ENCODE results near the gene GRIK3.
A peak's percentile ranks its signal among the peaks of the same experiment; 100 is the strongest.
"Not testable (repeated sequence)": the region's sequence is repeated elsewhere in the genome, so short reads cannot be mapped to it uniquely, and the experiment has no call there.

GRIK3 gene

DNA sequence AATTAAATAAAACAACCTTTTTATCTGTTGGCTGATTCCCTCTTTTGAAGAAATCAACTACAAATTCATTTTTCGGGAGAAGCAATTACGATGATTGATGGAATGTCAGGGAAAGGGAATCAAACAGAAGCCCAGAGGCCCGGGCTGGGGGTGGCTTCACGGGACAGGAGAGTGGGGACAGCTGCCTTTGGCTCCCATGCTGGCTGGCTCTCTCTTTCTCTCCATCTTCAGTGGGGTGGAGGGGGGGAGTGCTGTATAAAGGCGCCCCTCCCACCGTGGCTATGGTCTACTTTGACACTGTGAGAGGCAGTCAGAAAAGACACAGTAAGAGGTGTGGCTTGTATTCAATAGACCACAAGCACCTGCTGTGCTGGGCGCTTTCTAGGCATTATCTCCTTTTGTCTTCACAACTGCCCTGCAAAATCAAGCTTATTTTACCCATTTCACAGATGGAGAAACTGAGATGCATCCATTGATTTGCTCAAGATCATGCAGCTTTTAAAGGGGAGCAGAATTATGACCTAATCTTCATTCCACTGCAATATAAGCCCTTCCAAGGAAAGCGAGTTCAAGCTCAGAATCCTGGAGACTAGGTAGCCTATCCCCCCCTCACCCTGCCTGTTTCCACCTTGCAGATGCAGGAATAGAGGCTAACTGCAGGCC, 92.9 kb downstream of the GRIK3 start:
- DNase-seq (ENCODE audit: low spot score): no peak

DNA sequence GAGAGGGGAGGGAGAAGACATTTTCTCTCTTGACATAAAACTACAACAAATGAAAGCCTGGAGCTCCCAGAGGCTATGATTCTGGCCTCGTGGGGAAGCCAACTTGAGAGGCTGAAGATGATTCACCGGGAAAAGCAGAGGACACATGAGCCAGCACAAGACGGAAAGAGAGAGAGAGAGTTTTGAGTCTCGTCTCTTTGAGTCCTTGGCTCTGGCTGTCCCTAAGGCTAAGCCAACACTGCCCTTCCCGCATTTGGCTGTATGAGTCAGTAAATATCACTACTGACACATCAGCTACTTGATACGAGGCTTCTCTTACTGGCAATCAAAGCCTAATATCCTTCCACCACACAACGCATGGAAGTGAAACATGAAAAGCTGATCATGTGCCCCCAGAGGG, 95.5 kb downstream of the GRIK3 start:
- no peak for DNase-seq (ENCODE audit: low spot score)

DNA sequence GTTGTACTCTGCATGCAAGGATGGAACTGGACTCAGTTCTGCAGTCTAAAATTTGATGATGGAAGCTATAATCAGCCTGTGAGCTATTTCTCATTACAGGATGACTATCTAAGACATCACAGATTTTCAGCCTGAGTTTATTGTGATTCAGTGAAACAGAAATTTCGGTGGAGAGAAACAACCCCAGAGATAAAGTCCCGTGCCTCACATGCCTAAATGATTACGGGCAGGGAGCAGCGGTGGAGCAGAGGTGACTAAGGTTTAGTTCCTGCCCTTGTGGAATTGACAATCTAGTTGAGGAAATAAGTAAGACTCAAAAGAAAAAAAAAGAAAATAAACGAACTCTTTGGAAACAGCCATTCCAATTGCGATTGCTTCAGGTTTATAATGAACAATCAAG, 96.9 kb downstream of the GRIK3 start:
- DNase-seq (ENCODE audit: low spot score): no peak

DNA sequence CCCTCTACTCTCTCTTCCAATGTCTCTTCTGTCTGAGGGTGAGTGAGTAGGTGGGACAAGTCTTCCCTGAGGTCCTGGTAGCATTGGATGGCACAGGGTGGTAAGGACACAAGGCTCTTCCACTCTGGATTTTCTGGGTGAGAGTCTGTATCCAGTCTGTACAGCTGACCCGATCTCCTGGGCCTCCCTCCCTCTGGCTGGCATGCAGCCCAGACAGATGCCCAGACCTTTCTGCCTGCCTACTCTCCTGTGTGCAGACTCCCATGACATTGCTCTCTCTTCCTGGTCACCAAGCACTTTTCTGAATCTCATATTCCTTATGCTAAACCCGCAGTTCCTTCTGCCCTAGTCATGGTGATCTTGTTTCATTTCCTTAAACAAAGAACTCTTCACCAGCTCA, 100.3 kb downstream of the GRIK3 start:
- no peak for DNase-seq (ENCODE audit: low spot score)

DNA sequence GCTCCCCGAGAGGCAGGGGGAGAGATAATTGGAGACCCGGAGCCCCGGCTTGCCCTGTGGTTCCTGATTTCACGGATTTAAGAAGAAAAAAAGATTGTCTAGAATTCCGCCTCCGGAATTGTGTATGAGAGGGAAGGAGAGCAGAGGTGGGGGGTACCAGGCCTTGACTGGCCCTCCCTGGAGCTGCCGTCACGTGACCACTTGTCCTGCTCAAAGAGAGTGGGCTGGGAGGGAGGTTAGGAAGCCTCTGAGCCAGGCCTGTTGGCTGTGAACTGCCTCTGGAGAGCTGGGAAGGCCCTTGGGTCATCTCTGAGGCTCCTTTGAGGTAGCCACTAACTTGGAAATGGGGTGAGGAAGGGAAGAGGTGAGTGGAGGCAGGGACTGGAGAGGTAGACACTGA, 106.5 kb downstream of the GRIK3 start:
- DNase-seq (ENCODE audit: low spot score): no peak

DNA sequence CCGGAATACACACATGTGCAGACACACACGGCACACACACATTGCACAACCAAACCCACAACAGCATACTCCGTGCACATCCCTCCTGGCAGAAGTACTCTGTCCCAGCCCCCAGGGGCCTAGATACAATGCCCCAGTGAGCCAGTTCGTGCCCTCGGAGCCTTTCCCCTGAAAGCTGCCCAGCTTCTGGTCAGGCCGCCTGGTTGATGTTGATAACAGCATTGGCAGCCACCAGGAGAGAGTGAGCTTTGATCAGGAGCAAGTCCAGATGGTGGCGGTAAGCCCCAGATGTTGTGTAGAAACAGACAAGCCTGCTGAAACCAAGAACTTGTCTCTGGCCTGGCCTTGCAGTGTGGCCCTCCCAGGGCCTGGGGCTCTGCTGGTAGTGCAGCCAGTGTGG, 109.1 kb downstream of the GRIK3 start:
- DNase-seq (ENCODE audit: low spot score): no peak

DNA sequence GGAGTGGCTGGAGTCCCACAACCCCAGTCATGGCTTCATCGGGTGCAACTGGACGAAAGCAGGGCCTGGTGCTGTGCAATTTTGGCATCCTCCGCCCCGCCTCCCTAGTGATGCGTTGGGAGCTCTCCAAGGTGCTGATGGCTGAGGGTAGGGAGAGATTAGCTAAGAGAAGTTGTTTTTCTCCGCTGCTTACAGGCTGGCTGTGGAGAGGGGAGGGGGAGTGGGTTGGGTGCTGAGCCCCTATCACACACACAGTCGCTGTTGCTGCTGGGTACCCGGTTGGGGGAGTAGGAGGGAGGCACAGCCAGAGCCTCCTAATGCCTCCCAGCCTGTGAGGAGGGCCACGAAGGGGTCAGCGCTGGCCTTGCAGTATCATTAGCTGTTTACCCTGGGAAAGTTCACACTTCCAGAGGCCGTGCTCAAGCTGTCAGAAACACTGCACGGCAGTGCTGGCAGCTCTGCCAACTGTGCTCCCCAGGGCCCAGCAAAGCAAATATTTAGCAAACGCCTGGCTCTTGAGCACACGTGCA, 110.0 kb downstream of the GRIK3 start:
- DNase-seq (ENCODE audit: low spot score): peak; percentile 52

DNA sequence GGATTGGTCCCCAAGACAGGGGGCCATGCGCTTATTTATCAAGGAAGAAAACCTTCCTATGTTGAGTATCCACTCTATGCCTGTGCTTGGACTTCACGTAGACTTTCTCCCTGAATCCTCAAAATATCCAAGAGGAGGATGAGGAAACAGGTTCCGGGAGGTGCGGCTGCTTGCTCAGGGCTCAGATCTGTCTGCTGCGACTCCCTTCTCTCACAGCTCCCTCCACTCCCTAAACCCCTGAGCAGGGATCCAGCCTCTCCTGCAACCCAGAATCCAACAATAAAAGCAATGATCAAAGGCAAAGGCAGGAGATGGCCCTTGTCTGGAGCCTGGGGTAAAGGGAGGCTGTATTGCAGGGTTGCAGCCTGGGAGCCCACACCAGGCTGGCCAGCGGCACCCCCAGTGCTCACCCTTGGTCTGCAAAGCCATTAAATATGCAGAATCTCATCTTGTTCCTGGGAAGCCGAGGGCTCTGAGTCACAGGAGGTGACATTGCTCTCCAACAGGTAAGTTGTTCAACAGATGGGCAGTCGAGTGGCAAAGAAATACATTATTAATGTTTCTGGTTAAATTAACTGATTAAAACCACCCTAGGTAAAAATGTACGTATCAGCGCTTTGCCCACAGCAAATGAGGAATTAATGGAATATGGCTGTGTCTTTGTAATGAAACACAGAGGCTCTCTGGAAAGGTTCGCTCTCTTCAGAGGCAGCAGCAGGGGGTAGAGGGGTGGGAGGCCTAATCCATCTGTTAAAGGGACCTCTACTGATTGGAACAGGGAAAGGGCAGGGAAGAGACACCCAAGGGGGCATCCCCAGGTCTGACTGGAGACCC, 111.5 kb downstream of the GRIK3 start:
- no peak for DNase-seq (ENCODE audit: low spot score)

DNA sequence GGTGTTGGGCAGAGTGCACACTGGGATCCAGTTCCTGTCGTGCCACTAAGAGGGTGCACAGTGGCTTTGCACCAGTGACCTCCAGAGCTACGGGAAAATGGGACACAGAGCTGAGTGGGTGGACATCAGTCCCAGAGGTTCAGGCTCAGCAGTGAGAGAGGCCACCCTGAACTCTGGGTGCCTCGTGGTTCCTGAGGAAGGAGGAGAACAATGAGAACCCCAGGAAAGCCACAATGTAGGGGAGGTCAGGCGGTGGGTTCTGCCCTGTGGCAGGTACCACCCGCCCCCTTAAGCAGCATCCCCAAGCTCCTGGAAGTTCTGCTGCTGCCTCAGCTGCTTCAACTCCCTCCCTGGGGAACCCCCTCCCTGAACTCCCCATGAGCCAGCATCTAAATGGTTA, 112.2 kb downstream of the GRIK3 start:
- no peak for DNase-seq (ENCODE audit: low spot score)

DNA sequence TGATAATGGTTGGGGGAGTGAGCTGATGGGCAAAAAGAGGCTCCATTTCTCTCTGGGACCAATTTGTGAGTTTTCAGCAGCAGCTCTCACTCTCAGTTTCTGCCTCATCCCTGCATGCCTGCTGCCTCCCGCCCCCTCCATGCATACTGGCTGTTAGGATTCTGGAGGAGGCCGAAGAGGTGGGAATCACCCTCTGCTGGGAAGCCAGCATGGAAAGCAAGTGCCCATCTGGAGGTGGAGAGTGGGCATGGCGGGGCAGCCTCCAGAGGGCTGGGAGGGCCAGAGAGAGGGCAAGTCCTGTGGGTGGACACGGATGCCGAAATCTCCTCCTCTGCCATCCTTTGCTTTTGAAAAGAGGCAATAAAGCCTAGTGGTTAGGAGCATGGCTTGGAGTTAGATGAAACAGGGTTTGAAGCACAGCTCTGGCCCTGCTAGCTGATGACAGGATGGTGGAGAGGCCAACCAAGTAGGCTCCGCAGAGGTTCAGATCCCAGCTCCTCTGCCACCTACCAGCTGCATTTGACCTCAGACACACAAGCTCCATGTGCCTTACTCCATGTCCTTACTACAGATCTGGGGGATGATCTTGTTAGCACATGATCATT, 113.4 kb downstream of the GRIK3 start:
- DNase-seq (ENCODE audit: low spot score): no peak

DNA sequence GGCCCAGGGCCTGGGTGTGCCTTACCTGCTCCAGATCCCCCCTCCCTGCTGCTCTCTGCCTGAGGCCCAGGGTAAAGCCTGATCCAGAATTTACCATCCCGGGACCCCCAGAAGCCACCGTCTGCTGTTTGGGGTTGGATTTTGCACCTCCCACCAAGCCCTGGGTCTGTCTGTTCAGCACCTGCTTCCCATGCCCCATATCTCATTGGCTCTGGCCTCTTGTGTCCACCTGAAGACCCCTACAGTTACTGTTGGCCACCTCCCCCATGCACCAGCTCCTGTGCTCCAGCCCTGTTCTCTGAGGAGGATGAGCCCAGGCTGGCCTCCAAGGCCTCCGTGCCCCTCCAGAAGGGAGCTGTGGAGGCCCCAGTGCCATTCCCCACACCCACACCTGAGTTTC, 113.9 kb downstream of the GRIK3 start:
- no peak for DNase-seq (ENCODE audit: low spot score)

DNA sequence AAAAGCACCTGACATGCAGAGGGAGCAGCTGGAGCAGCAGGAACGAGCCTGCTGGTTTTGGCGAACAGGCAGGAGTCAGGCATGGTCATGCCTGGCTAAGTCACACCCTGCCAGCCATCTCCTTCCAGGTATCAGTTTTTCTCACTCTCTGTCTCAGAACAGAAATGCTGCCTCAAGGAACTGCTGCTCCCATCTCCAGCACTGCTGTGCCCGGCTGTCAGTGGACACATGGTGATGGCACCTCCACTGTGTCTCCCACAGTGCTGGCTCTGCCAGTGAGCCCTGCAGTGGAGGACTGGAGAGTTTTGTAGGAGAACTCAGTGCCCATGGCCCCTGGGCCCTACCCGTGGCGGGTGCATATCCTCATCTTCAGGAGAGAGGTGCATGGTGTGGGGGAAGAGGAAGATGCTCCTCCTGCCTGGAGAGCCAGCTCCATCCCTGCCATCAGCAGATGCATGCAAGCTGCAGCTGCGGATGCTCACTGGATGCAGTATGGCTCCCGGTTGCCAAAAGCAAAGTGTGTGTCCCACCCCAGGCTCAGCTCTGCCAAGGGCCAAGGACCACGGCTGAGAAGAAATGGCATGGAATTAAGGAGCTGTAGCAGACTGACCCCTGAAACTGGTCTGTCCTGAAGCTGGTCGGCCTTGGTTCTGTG, 114.7 kb downstream of the GRIK3 start:
- no peak for DNase-seq (ENCODE audit: low spot score)

DNA sequence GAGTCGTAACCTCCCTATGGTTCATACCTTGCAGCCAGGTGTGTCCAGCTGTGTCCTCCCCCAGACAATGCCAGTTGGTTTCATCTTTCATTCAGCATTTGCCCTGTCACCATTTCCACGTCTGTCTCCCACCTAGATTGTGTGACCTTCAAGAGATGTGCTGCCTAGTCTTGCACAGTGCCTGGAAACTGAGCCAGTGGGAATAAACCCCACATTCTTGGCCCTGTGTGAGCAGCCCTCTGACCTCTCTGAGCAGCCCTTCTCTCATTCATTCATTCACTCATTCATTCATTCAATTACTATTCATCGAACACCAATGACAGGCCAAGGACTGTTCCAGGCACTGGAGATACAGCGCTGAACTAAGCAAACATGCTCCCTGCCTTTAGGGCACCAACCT, 115.7 kb downstream of the GRIK3 start:
- DNase-seq (ENCODE audit: low spot score): no peak

DNA sequence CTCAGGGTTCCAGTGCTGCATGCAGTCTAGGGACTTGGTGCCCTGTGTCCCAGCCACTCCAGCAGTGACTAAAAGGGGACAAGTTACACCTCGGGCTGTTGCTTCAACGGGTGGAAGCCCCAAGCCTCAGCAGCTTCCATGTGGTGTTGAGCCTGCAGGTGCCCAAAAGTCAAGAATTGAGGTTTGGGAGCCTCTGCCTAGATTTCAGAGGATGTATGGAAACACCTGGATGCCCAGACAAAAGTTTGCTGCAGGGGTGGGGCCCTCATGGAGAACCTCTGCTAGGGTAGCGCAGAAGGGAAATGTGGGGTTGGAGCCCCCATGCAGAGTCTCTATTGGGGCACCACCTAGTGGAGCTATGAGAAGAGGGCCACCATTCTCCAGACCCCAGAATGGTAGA, 117.8 kb downstream of the GRIK3 start:
- not testable (repeated sequence) for DNase-seq (ENCODE audit: low spot score)

DNA sequence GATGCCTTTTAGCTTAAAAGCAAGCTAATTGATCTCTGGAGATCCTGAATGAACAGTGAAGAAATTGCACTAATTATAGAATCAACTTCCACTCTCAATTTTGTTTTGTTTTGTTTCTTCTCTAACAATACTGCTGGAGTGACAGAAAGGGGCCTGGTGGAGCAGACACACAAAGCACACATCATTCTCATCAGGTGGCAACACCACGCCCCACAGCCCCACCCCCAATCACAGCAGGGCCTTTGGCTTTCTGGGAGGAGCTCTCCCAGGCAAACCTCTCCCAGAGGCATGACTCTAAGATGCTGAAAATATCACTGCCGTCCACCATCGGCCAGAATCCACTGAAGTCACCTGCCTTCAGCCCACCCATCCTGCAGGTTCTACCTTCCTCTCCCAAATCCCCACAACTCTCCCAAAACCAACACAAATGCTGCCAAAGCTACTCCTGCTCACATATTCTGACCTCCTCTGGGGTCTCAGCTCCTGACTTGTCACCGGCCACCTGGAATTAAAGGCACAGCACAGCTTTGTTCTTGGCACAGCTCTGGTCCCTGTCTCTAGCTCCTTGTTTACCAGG, 120.7 kb downstream of the GRIK3 start:
- DNase-seq (ENCODE audit: low spot score): no peak

DNA sequence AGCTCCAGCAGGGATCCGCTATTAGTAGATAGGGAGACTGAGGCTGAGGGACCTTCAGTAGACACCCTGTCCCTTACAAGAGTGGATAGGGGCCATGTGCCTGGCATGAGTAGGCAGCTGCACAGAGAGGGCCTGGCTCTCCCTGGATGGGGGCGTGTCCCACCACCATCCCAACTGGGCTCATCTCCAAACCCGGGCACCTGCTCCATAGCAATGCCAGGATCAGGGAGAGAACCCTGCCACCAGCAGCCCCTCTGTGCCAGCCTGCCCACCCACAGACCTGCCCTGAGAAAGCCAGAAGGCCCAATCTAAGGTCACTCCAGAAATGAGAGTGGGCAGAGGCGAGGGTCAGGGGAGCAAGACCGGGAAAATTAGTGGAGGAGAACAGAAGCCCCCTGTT, 121.3 kb downstream of the GRIK3 start:
- DNase-seq (ENCODE audit: low spot score): no peak

DNA sequence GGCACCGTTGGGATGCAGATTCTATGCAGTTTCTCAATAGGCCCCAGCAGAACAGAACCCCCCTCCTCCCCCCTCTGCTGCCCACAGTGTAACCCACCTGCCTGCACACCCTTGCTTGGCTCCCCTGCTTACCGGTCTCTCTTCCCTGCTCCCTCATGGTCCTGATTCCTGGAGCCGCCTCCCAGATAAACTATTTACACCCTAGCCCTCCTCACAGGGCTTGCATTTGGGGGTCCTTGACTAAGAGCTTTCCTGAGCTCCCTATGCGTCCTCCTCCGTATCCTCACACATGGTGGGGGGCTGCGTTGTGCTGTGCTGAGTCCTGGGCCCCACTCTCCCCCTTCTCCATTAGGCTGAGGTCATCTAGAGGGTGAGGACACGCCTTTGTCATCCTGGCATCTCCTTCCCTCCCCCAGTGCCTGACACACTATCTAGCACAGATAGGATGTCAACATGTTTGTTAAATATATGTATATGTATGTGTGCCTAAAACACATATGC, 121.9 kb downstream of the GRIK3 start:
- DNase-seq (ENCODE audit: low spot score): no peak

DNA sequence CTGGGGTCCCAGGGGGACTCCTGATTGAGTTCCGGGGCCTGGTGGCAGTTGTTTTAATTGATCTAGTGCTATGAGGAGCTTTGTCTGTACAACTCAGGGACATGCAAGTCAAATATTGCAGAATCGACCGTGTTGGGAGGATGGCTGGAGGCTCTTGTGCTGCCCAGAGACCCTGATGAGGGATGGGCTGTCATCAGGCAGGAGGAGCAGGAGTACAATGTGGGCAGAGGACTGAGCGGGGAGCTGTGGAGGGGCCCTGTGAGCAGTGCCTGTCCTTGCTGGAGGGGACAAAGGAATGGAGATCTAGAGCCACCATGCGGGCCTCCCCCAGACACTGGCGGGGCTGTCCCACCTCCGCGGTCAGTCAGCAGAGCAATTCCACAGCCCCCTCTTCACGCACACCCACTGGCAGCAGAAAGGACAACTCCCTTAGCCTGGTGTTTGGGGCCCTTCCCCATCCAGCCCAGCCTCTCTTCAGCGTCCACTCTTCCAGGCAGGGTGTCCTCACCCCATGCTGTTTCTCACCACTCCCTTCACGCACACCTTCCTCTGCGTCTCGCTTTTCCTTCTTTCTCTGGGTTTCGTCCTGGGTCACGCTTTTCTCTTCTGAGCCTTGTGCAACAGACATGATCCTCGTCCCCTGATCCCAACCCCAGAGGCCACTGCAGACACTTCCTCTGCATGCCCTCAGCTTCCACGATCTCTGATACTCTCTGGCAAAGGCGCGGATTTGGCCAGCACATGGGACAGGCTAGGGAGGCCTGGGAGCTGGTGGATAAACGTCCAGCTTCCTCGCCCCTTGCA, 122.6 kb downstream of the GRIK3 start:
- no peak for DNase-seq (ENCODE audit: low spot score)

DNA sequence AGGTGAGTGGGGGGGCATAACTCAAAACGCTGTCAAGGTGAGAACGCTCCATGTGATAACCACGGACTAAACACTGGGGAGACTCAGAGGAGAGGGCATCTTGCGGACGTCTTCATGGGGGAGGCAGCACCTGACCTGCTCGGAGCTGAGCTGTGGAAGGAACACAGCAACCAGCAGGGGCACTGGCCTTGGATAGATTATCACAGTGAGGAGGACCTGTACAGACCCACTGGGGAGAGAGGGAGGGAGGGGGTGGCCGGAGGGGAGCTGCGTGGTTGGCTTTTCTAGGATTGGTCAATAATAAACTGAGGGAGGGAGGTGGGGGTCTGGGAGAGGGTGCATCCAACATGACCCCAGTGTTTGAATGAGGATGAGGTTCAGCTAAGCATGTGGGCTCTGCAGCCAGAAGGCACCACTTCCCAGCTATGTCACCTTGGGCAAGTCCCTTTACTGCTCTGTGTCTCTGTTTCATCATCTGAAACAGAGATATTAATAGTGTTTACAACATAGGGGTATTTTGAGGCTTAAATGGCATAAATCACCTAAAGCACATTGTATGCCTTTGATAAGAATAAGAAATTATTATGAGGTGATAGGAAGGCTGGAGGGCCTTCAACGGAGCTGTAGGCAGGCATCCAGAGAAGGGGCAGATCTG, 123.3 kb downstream of the GRIK3 start:
- DNase-seq (ENCODE audit: low spot score): no peak

DNA sequence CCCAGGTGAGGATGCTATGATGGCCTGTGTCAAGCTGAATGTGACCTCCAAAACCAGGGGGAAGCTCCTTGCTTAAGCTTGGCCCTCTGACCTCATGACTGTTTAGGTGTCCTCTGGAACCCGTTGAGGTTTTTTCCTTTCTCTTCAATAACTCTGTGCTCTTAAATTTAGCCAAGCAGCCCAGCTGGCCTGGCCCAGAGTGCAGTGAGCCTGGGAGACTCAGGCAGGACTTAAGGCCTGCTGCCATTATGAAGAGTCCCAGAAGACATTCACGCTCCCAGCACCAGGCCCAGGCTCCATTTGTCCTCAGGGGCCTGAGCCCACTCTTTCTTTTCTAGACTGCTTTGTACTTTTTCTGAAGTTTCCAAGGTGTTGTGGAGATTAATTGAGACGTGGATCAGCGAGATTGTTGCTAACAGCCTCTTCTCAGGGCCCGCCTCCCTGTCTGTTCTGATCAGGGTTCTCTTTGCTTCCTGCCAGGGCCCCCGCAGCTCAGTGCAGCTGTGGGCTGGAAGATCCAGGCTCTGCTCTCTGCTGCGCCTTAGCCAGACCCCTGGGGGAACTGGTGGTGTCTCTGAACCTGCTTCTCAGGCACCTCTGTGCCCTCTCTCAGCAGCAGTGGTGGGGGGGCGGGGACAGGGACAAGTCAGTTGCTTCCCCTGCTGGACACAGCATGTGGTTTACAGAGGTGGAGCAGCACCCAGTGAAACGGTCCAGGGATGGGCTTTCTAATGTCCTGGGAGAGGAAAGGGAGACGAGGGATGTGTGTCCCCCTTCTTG, 124.2 kb downstream of the GRIK3 start:
- DNase-seq (ENCODE audit: low spot score): no peak
